ENCODE data around the gene MCOLN3. TPM values are rescaled to one million over a fixed set of nuclear protein-coding genes. Genes with fewer than 3 reads are reported as not detected.

Gene MCOLN3
- total RNA-seq, 2 donors from 2014 or later = 10.1 to 12.6 TPM

- no peak for TF ChIP-seq CTCF (conservative IDR thresholded peaks at IDR 0.05)
- H3K9ac ChIP-seq (ENCODE audit: extremely low read depth, low read length, poor library complexity, severe bottlenecking) = no peak overlapping the region
- WGBS, 2 experiments (ENCODE audit: insufficient coverage in 1 of 2, insufficient read length in 1 of 2) = no CpG with 5 or more reads among the region's 1 CpG
- H3K27ac ChIP-seq (ENCODE audit: low read depth, low read length) = no peak overlapping the region
- H3K4me1 ChIP-seq (ENCODE audit: control insufficient read depth, insufficient read depth, low read length) = no peaks in the 10 kb centered on the region
- Mint-ChIP-seq H3K9me3 (no peaks in the 10 kb centered on the region), H3K4me3 (no peak overlapping the region), H3K27me3 (ENCODE audit: insufficient read depth) (peaks cover under 1% of the 10 kb centered on the region), H3K27ac (no peak overlapping the region), H3K36me3 (ENCODE audit: low read depth) (no peaks in the 10 kb centered on the region), H3K4me1 (no peaks in the 10 kb centered on the region)
- DNase-seq = no peak
- no peaks in the 10 kb centered on the region for H3K27me3 ChIP-seq (ENCODE audit: control insufficient read depth, insufficient read depth, low read length, poor library complexity, severe bottlenecking)
- no peaks in the 10 kb centered on the region for H3K36me3 ChIP-seq (ENCODE audit: control insufficient read depth, insufficient read depth, low read length)
- H3K4me3 ChIP-seq (ENCODE audit: low read length) = no peak overlapping the region
- no peaks in the 10 kb centered on the region for H3K9me3 ChIP-seq (ENCODE audit: control insufficient read depth, low read length)
Measured at GRCh38 chr1:85090225-85090624, 41.9 kb upstream of the MCOLN3 start.

- TF ChIP-seq CTCF (conservative IDR thresholded peaks at IDR 0.05) = no peak
- H3K4me1 Mint-ChIP-seq = no peaks in the 10 kb centered on the region
Measured at GRCh38 chr1:85089203-85089602, 40.9 kb upstream of the MCOLN3 start.

GRCh38 chr1:85088408-85088784 lies 40.1 kb upstream of the MCOLN3 start:
- Mint-ChIP-seq H3K27me3 (ENCODE audit: insufficient read depth) (no peaks in the 10 kb centered on the region), H3K27ac (no peak overlapping the region), H3K4me1 (no peaks in the 10 kb centered on the region), H3K9me3 (no peaks in the 10 kb centered on the region), H3K36me3 (ENCODE audit: low read depth) (no peaks in the 10 kb centered on the region), H3K4me3 (no peak overlapping the region)
- 86 to 89% methylated on average over 2 of the region's 2 CpGs for WGBS, 2 experiments (ENCODE audit: insufficient coverage in 1 of 2, insufficient read length in 1 of 2)
- no peak overlapping the region for H3K4me3 ChIP-seq (ENCODE audit: low read length)
- H3K27ac ChIP-seq (ENCODE audit: low read depth, low read length) = no peak overlapping the region
- TF ChIP-seq CTCF (conservative IDR thresholded peaks at IDR 0.05) = no peak
- H3K27me3 ChIP-seq (ENCODE audit: control insufficient read depth, insufficient read depth, low read length, poor library complexity, severe bottlenecking) = no peaks in the 10 kb centered on the region
- no peaks in the 10 kb centered on the region for H3K9me3 ChIP-seq (ENCODE audit: control insufficient read depth, low read length)
- H3K36me3 ChIP-seq (ENCODE audit: control insufficient read depth, insufficient read depth, low read length) = no peaks in the 10 kb centered on the region
- DNase-seq = no peak
- H3K9ac ChIP-seq (ENCODE audit: extremely low read depth, low read length, poor library complexity, severe bottlenecking) = no peak overlapping the region
- no peaks in the 10 kb centered on the region for H3K4me1 ChIP-seq (ENCODE audit: control insufficient read depth, insufficient read depth, low read length)

More at GRCh38 chr1:85089203-85089602, 40.9 kb upstream of the MCOLN3 start:
- Histone ChIP-seq H3K9ac (ENCODE audit: extremely low read depth, low read length, poor library complexity, severe bottlenecking) (no peak overlapping the region), H3K4me1 (ENCODE audit: control insufficient read depth, insufficient read depth, low read length) (no peaks in the 10 kb centered on the region), H3K27me3 (ENCODE audit: control insufficient read depth, insufficient read depth, low read length, poor library complexity, severe bottlenecking) (no peaks in the 10 kb centered on the region), H3K27ac (ENCODE audit: low read depth, low read length) (no peak overlapping the region), H3K9me3 (ENCODE audit: control insufficient read depth, low read length) (no peaks in the 10 kb centered on the region), H3K4me3 (ENCODE audit: low read length) (no peak overlapping the region), H3K36me3 (ENCODE audit: control insufficient read depth, insufficient read depth, low read length) (no peaks in the 10 kb centered on the region)
- no peaks in the 10 kb centered on the region for H3K27me3 Mint-ChIP-seq (ENCODE audit: insufficient read depth)
- no peaks in the 10 kb centered on the region for H3K9me3 Mint-ChIP-seq
- no peak overlapping the region for H3K27ac Mint-ChIP-seq
- no peak for DNase-seq
- H3K4me3 Mint-ChIP-seq = no peak overlapping the region
- H3K36me3 Mint-ChIP-seq (ENCODE audit: low read depth) = no peaks in the 10 kb centered on the region
